Endothelial cell (in vitro differentiated cells): ENCODE results near the gene ATP8A2. TPM values are rescaled to one million over a fixed set of nuclear protein-coding genes. Genes with fewer than 3 reads are reported as not detected.

Source experiments
- DNase-seq: peaks from one replicate; pipeline ENCODE4 v3.0.0; 2021; ENCODE audit warnings: low spot score
- H3K27ac Mint-ChIP-seq: one replicate; pipeline ENCODE4 v1.8.0; 2021; ENCODE audit warnings: mixed read lengths, inconsistent platforms; ENCODE audit not compliant: unreplicated experiment
- H3K27me3 Mint-ChIP-seq: one replicate; pipeline ENCODE4 v1.8.0; 2021; ENCODE audit warnings: mild to moderate bottlenecking, moderate library complexity, mixed read lengths, inconsistent platforms; ENCODE audit not compliant: unreplicated experiment
- H3K36me3 Mint-ChIP-seq: one replicate; pipeline ENCODE4 v1.8.0; 2021; ENCODE audit warnings: mild to moderate bottlenecking, low read depth, mixed read lengths, inconsistent platforms; ENCODE audit not compliant: unreplicated experiment
- H3K4me1 Mint-ChIP-seq: one replicate; pipeline ENCODE4 v1.8.0; 2021; ENCODE audit warnings: mild to moderate bottlenecking, mixed read lengths, inconsistent platforms; ENCODE audit not compliant: unreplicated experiment
- H3K4me3 Mint-ChIP-seq: one replicate; pipeline ENCODE4 v1.8.0; 2021; ENCODE audit warnings: mild to moderate bottlenecking, mixed read lengths, inconsistent platforms; ENCODE audit not compliant: unreplicated experiment
- H3K9me3 Mint-ChIP-seq: one replicate; pipeline ENCODE4 v1.8.0; 2021; ENCODE audit warnings: mixed read lengths, inconsistent platforms; ENCODE audit not compliant: unreplicated experiment
- total RNA-seq: library from RNA; stranded (reverse); fragmentation: NEBNext Ultra II Directional; extraction: Animal tissue kit (Norgen Biotek cat#: 25700); gene quantifications from one replicate; pipeline ENCODE4 v1.2.1, GENCODE V29; 2021; ENCODE audit not compliant: unreplicated experiment
- TF ChIP-seq, protein P1 (sequence below): fragments of 200-600 bp; sonication (generic); IDR thresholded peaks from one replicate; pipeline ENCODE4 v1.5.0; 2021; ENCODE audit warnings: antibody characterized with exemption; ENCODE audit not compliant: unreplicated experiment

Gene ATP8A2
- total RNA-seq, 1 donor from 2014 or later = 2.1 TPM

DNA sequence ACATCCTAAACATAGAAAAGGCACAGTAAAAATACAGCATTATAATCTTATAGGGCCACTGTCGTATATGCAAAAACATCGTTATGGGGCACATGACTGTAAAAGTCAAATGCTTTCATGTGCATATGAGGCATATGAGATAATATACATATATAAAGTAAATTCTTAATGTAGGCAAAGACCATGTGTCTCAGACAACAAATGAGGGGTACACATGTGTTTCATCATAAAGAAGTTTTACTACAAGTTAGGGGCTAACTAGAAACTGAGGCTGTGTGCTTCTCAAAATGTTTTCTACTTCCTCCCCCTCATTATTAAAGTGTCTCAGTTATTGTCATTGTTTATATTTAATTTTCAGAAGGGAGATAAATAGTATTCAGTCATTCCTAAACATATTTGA, 370.4 kb downstream of the ATP8A2 start:
- no peaks in the 10 kb centered on the region for H3K36me3 Mint-ChIP-seq
- no peak for DNase-seq
- H3K9me3 Mint-ChIP-seq = no peaks in the 10 kb centered on the region
- TF ChIP-seq, protein P1, sequence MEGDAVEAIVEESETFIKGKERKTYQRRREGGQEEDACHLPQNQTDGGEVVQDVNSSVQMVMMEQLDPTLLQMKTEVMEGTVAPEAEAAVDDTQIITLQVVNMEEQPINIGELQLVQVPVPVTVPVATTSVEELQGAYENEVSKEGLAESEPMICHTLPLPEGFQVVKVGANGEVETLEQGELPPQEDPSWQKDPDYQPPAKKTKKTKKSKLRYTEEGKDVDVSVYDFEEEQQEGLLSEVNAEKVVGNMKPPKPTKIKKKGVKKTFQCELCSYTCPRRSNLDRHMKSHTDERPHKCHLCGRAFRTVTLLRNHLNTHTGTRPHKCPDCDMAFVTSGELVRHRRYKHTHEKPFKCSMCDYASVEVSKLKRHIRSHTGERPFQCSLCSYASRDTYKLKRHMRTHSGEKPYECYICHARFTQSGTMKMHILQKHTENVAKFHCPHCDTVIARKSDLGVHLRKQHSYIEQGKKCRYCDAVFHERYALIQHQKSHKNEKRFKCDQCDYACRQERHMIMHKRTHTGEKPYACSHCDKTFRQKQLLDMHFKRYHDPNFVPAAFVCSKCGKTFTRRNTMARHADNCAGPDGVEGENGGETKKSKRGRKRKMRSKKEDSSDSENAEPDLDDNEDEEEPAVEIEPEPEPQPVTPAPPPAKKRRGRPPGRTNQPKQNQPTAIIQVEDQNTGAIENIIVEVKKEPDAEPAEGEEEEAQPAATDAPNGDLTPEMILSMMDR = no peak
- no peak overlapping the region for H3K4me3 Mint-ChIP-seq
- H3K27ac Mint-ChIP-seq = no peak overlapping the region
- no peaks in the 10 kb centered on the region for H3K27me3 Mint-ChIP-seq
- H3K4me1 Mint-ChIP-seq = peaks cover 47% of the 10 kb centered on the region

DNA sequence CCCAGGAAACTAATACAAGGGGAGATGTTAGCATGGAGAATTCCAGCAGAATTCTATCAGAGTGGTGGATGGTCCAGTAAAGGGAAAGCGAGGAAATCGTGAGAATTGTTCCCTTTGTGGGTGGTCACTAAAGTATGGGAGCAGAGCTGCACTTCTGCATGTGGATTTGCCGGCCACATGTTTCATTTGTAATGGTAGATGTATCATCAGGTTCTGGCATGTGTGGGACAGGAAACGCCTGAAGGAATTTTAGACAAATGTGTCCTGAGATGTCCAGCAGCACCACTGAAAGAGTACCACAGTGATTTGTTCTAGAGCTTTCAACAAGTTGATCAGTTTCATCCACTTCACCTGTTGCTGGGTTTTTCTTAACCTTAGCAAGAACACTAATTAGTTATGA, 371.6 kb downstream of the ATP8A2 start:
- Mint-ChIP-seq H3K27me3 (no peaks in the 10 kb centered on the region), H3K4me1 (peaks cover 52% of the 10 kb centered on the region), H3K36me3 (no peaks in the 10 kb centered on the region), H3K9me3 (no peaks in the 10 kb centered on the region), H3K27ac (no peak overlapping the region), H3K4me3 (no peak overlapping the region)
- no peak for DNase-seq
- TF ChIP-seq, protein P1 = no peak

GRCh38 chr13:25744178-25744577, 372.4 kb downstream of the ATP8A2 start:
- H3K27me3 Mint-ChIP-seq = no peaks in the 10 kb centered on the region
- H3K4me1 Mint-ChIP-seq = peaks cover 57% of the 10 kb centered on the region
- DNase-seq = no peak
- no peaks in the 10 kb centered on the region for H3K36me3 Mint-ChIP-seq
- TF ChIP-seq, protein P1 = no peak
- H3K4me3 Mint-ChIP-seq = no peak overlapping the region
- H3K9me3 Mint-ChIP-seq = no peaks in the 10 kb centered on the region
- peak overlapping the region; percentile 33 for H3K27ac Mint-ChIP-seq

GRCh38 chr13:25746131-25746530, 374.4 kb downstream of the ATP8A2 start:
- Mint-ChIP-seq H3K4me3 (no peak overlapping the region), H3K4me1 (peaks cover 61% of the 10 kb centered on the region), H3K36me3 (no peaks in the 10 kb centered on the region), H3K27ac (peak overlapping the region; percentile 81), H3K9me3 (no peaks in the 10 kb centered on the region), H3K27me3 (no peaks in the 10 kb centered on the region)
- DNase-seq = no peak
- TF ChIP-seq, protein P1 = no peak

DNA sequence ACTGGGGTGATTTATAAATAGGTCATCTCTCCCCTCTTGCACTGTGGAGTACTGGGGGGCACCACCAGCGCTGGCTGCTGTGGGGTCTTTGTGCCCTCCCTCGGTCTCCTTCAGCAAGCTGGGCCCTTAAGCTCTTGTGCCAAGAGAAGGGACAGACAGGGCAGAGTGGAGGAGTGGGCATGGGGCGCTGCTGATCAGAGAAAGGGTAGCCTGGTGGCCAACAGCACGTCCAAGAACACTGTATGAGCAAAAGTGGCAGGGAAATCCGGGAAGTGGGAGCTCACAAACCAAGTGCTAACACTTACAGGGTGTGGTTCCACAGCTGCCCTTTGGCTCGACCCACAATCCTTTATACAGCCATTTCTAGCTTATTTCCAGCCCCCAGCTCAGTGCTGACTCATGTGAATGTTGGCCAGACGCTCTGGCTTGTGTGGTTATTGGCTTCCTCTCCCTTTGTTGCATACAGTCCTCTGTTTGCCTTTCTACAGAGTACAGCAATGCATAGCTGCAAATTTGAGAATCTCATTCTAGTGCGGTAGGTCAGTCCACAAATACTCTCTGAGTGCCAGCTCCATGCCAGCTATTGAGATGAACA, 381.3 kb downstream of the ATP8A2 start:
- TF ChIP-seq, protein P1 = no peak
- H3K36me3 Mint-ChIP-seq = no peaks in the 10 kb centered on the region
- H3K9me3 Mint-ChIP-seq = no peaks in the 10 kb centered on the region
- DNase-seq = no peak
- peaks cover 25% of the 10 kb centered on the region for H3K4me1 Mint-ChIP-seq
- H3K27me3 Mint-ChIP-seq = no peaks in the 10 kb centered on the region
- H3K4me3 Mint-ChIP-seq = no peak overlapping the region
- H3K27ac Mint-ChIP-seq = no peak overlapping the region
